Measurements from ENCODE around the gene ATF7.

The ATF7 gene

DNA sequence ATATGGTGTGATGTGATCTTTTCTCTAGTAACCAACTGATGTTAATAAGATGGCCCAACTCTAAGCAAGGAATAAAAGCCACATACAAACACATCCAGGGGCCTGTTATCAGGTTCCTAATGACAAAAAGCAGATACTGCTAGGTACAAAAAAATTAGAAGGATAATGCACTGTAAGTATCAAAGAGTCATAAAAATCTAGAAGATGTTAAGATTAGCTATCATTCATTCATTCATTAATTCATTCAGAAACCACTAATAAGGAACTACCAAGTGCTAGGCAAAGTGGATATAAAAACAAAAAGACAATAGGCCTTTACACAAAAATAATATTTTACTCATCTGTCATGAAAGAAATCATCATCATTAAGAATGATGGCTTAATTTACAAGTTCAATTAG is 21.6 kb downstream of the ATF7 start:
- DNase-seq (ENCODE audit: low read depth) = no peak
- no peak overlapping the region for H3K4me3 ChIP-seq (ENCODE audit: low read depth, low read length)
- TF ChIP-seq, protein P1, sequence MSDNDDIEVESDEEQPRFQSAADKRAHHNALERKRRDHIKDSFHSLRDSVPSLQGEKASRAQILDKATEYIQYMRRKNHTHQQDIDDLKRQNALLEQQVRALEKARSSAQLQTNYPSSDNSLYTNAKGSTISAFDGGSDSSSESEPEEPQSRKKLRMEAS (IDR thresholded peaks at IDR 0.05; ENCODE audit: low read depth, low read length) = no peak
- TF ChIP-seq MYC (IDR thresholded peaks at IDR 0.05; ENCODE audit: low read depth, low read length) (no peak), POLR2A (IDR thresholded peaks at IDR 0.05; ENCODE audit: extremely low read depth, insufficient read length) (no peak)
- TF ChIP-seq, protein P2, sequence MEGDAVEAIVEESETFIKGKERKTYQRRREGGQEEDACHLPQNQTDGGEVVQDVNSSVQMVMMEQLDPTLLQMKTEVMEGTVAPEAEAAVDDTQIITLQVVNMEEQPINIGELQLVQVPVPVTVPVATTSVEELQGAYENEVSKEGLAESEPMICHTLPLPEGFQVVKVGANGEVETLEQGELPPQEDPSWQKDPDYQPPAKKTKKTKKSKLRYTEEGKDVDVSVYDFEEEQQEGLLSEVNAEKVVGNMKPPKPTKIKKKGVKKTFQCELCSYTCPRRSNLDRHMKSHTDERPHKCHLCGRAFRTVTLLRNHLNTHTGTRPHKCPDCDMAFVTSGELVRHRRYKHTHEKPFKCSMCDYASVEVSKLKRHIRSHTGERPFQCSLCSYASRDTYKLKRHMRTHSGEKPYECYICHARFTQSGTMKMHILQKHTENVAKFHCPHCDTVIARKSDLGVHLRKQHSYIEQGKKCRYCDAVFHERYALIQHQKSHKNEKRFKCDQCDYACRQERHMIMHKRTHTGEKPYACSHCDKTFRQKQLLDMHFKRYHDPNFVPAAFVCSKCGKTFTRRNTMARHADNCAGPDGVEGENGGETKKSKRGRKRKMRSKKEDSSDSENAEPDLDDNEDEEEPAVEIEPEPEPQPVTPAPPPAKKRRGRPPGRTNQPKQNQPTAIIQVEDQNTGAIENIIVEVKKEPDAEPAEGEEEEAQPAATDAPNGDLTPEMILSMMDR (IDR thresholded peaks at IDR 0.05; ENCODE audit: low read depth, low read length) = no peak

DNA sequence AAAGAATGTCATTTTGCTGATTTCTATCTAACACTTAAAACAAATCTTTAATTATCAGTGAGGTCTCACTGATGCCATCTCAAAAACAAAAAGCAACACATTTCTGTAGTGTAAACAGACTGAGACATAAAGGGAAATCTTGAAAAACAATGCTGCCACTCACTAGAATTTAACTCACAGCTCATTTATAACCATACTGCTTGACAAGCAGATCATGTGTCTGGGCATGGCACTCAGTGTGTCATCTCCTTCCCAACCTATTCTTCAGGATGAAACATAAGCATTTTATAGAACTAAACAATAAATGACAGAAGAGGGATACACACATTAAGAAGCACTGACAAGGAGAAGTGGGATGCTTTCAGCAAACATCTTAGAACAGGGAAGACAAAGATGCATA is 22.4 kb downstream of the ATF7 start:
- H3K4me3 ChIP-seq (ENCODE audit: low read depth, low read length) = no peak overlapping the region
- no peak for DNase-seq (ENCODE audit: low read depth)
- TF ChIP-seq POLR2A (IDR thresholded peaks at IDR 0.05; ENCODE audit: extremely low read depth, insufficient read length) (no peak), MYC (IDR thresholded peaks at IDR 0.05; ENCODE audit: low read depth, low read length) (no peak)
- TF ChIP-seq, protein P1 (IDR thresholded peaks at IDR 0.05; ENCODE audit: low read depth, low read length) = no peak
- TF ChIP-seq, protein P2 (IDR thresholded peaks at IDR 0.05; ENCODE audit: low read depth, low read length) = no peak

DNA sequence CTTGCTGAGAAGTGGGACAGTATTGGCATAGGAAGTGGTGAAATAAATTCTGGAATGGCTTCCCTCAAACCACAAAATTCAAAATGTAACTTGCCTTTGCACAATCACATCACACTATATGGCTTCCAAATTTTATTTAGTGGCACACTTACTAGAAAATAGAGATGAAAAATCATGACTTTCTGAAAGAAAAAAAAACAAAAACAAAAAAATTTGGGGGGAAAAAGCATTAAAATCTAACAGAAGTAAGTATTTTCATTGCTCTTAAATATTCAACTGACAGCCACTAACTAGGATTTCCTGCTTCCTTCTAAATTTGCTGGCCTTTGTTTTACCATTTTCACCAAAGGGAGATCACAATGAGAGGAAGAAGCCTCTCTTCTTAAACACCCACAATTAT is 23.0 kb downstream of the ATF7 start:
- H3K4me3 ChIP-seq (ENCODE audit: low read depth, low read length) = no peak overlapping the region
- DNase-seq (ENCODE audit: low read depth) = no peak
- TF ChIP-seq POLR2A (IDR thresholded peaks at IDR 0.05; ENCODE audit: extremely low read depth, insufficient read length) (no peak), MYC (IDR thresholded peaks at IDR 0.05; ENCODE audit: low read depth, low read length) (no peak)
- TF ChIP-seq, protein P2 (IDR thresholded peaks at IDR 0.05; ENCODE audit: low read depth, low read length) = no peak
- TF ChIP-seq, protein P1 (IDR thresholded peaks at IDR 0.05; ENCODE audit: low read depth, low read length) = no peak

DNA sequence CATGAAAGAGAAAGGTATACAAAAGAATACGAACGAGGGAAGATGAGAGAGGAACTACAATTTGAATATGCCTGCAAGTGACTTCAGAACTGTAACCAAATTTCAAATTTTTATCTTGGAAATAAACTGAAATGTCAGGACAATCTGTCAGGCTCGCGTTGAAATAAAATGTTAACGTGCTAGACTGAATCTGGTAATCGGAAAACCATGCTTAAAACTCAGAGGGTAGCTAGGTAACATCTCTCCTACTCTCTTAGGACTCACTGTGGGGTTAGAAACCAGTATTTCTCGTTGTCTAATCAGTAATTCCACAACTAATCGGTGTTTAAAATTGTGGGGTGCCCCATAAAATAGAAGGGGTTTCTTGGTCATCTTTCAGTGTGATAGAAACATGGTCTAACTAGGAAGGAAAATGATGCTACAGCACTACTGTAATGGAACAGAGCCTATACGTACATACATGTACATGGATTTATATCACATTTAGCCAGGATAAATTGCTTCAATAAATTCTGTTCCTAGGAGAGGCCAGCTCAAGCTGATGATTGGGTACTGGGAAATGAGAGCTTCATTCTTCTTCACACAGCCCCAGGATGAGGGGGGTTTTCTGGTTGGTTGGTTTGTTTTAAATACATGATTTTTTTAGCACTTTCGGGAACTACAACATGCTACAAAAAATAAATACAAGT is 23.9 kb downstream of the ATF7 start:
- H3K4me3 ChIP-seq (ENCODE audit: low read depth, low read length) = no peak overlapping the region
- TF ChIP-seq POLR2A (IDR thresholded peaks at IDR 0.05; ENCODE audit: extremely low read depth, insufficient read length) = no peak
- TF ChIP-seq, protein P2 (IDR thresholded peaks at IDR 0.05; ENCODE audit: low read depth, low read length) = no peak
- no peak for TF ChIP-seq MYC (IDR thresholded peaks at IDR 0.05; ENCODE audit: low read depth, low read length)
- TF ChIP-seq, protein P1 (IDR thresholded peaks at IDR 0.05; ENCODE audit: low read depth, low read length) = no peak
- DNase-seq (ENCODE audit: low read depth) = no peak

DNA sequence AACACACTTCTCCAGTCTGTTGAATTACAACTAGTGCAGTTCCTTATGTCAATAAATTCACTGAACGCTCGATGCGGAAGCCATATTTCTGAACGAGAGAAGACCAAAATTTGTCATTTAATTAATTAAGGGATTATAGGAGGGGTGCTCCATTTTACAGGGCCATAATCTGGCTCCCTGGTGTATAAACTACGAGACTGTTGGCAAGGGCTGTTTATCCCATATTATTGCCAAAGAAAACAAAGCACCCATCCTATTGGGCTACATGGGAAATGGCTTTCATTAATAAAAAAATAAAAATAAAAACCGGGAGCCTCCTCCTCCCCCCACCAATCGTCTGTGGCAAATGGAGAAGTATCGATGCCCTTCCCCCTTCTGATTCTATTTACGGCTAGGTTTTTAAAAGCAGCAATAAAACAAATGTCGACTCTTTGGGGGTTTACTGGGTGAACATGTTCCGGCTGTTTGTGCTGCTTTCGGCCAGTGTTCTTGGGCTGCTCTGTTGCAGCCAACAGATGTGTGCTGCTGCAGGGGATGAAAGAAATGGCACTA is 24.8 kb downstream of the ATF7 start:
- H3K4me3 ChIP-seq (ENCODE audit: low read depth, low read length) = no peak overlapping the region
- DNase-seq (ENCODE audit: low read depth) = no peak
- TF ChIP-seq MYC (IDR thresholded peaks at IDR 0.05; ENCODE audit: low read depth, low read length) = no peak
- TF ChIP-seq, protein P2 (IDR thresholded peaks at IDR 0.05; ENCODE audit: low read depth, low read length) = no peak
- TF ChIP-seq POLR2A (IDR thresholded peaks at IDR 0.05; ENCODE audit: extremely low read depth, insufficient read length) = no peak
- TF ChIP-seq, protein P1 (IDR thresholded peaks at IDR 0.05; ENCODE audit: low read depth, low read length) = no peak
